ENCODE data around the gene VIT. TPM values are rescaled to one million over a fixed set of nuclear protein-coding genes. Genes with fewer than 3 reads are reported as not detected.

Gene VIT
- total RNA-seq, 1 donor from 2014 or later, result 56.5 TPM

DNA sequence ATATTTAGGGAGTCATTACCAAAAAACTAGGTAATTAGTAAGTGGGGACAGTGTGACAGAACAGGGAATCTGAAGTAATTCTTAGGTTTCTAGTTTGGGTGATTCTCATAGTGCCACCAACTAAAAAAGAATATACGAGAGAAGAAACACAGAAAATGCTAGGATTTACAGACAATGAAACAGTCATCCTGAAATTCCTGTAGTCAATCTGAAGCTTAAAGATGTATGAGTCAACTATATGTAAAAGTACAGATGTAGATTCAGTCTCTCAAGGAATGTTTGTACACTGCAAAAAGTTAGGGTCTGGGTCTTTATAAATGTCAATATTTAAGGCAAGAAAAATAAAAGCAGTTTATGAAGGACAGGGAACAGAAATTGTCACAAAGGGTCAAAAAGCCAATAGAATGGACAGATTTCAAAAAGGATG, 162.9 kb downstream of the VIT start:
- H3K36me3 ChIP-seq, result peaks cover 0 to 40% of the 10 kb centered on the region in 2 donors
- intact Hi-C loops (cut with DNase I), result no loop called here
- no peak for TF ChIP-seq POLR2A (IDR thresholded peaks at IDR 0.05)
- TF ChIP-seq, protein P1, sequence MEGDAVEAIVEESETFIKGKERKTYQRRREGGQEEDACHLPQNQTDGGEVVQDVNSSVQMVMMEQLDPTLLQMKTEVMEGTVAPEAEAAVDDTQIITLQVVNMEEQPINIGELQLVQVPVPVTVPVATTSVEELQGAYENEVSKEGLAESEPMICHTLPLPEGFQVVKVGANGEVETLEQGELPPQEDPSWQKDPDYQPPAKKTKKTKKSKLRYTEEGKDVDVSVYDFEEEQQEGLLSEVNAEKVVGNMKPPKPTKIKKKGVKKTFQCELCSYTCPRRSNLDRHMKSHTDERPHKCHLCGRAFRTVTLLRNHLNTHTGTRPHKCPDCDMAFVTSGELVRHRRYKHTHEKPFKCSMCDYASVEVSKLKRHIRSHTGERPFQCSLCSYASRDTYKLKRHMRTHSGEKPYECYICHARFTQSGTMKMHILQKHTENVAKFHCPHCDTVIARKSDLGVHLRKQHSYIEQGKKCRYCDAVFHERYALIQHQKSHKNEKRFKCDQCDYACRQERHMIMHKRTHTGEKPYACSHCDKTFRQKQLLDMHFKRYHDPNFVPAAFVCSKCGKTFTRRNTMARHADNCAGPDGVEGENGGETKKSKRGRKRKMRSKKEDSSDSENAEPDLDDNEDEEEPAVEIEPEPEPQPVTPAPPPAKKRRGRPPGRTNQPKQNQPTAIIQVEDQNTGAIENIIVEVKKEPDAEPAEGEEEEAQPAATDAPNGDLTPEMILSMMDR (IDR thresholded peaks at IDR 0.05), result no peak
- no peak for TF ChIP-seq POLR2AphosphoS5 (IDR thresholded peaks at IDR 0.05; ENCODE audit: insufficient read depth in 1 of 2, low read depth in 1 of 2)

DNA sequence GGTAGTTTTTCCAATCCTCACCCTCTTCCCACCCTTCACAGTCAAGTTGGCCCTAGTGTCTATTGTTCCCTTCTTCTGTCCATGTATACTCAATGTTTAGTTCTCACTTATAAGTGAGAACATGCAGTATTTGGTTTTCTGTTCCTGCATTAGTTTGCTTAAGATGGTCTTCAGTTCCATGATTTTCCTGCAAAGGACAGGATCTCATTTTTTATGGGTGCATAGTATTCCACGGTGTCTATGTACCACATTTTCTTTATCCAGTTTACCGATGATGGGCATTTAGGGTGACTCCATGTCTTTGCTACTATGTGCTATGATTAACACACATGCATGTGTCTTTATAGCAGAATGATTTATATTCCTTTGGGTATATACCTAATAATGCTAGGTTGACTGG, 165.4 kb downstream of the VIT start:
- Histone ChIP-seq H3K27ac (no peak overlapping the region), H3K9me3 (no peaks in the 10 kb centered on the region), H3K4me3 (no peak overlapping the region), H3K27me3 (no peaks in the 10 kb centered on the region), H3K4me1 (no peaks in the 10 kb centered on the region), H3K36me3 (peaks cover 0 to 36% of the 10 kb centered on the region in 2 donors)
- intact Hi-C loops (cut with DNase I), result no loop called here
- TF ChIP-seq POLR2AphosphoS5 (IDR thresholded peaks at IDR 0.05; ENCODE audit: insufficient read depth in 1 of 2, low read depth in 1 of 2) (no peak), POLR2A (IDR thresholded peaks at IDR 0.05) (no peak)
- TF ChIP-seq, protein P1 (IDR thresholded peaks at IDR 0.05), result no peak
- no peak for DNase-seq (ENCODE audit: extremely low spot score in 2 of 2)

More for the DNA sequence above, 162.9 kb downstream of the VIT start:
- no peaks in the 10 kb centered on the region for H3K27me3 ChIP-seq
- H3K4me3 ChIP-seq, result no peak overlapping the region
- H3K9me3 ChIP-seq, result no peaks in the 10 kb centered on the region
- H3K4me1 ChIP-seq, result no peaks in the 10 kb centered on the region
- no peak overlapping the region for H3K27ac ChIP-seq
- DNase-seq (ENCODE audit: extremely low spot score in 2 of 2), result no peak

Other genes starting within 250 kb of the VIT start
- 39.3 TPM for gene FEZ2, start 98.5 kb upstream of the VIT start, total RNA-seq